Fibroblast of peridontal ligament (primary cell): Measurements from ENCODE around the gene APMAP.
"Not testable (repeated sequence)": the region's sequence is repeated elsewhere in the genome, so short reads cannot be mapped to it uniquely, and the experiment has no call there.

ENCODE experiments used
- DNase-seq: peaks from one replicate; pipeline ENCODE4 v3.0.0-alpha.2; 2010; ENCODE audit errors: extremely low read depth

APMAP gene

GRCh38 chr20:24952376-24953208, 40.0 kb downstream of the APMAP start:
- no peak for DNase-seq

- DNase-seq = no peak
These were observed 40.9 kb downstream of the APMAP start for GRCh38 chr20:24951536-24952083.

GRCh38 chr20:24950836-24951525, 41.6 kb downstream of the APMAP start:
- no peak for DNase-seq

GRCh38 chr20:24950128-24950835, 42.3 kb downstream of the APMAP start:
- no peak for DNase-seq

- DNase-seq = no peak
These were observed 42.8 kb downstream of the APMAP start for GRCh38 chr20:24949756-24950127.

- DNase-seq = no peak
These were observed 43.4 kb downstream of the APMAP start, which contains the start of gene CST7 for GRCh38 chr20:24948939-24949679. TSS of gene CST7 (plus strand) at chr20:24949269. CDS start at chr20:24949506, 237 bp downstream.

- not testable (repeated sequence) for DNase-seq
These were observed 44.1 kb downstream of the APMAP start for GRCh38 chr20:24948396-24948938.

GRCh38 chr20:24946376-24946775, 46.2 kb downstream of the APMAP start:
- DNase-seq = not testable (repeated sequence)

GRCh38 chr20:24943731-24944130, 48.8 kb downstream of the APMAP start:
- DNase-seq = no peak

GRCh38 chr20:24943196-24943595, 49.4 kb downstream of the APMAP start:
- DNase-seq = no peak

- no peak for DNase-seq
These were observed 49.9 kb downstream of the APMAP start for GRCh38 chr20:24942679-24943078.

GRCh38 chr20:24939036-24939435, 53.5 kb downstream of the APMAP start:
- DNase-seq = no peak

- no peak for DNase-seq
These were observed 54.1 kb downstream of the APMAP start for GRCh38 chr20:24938498-24938897.

GRCh38 chr20:24937579-24937978, 55.0 kb downstream of the APMAP start:
- no peak for DNase-seq

- DNase-seq = no peak
These were observed 55.8 kb downstream of the APMAP start for GRCh38 chr20:24936526-24937407.

- DNase-seq = no peak
These were observed 56.6 kb downstream of the APMAP start for GRCh38 chr20:24935766-24936525.

GRCh38 chr20:24935140-24935539, 57.4 kb downstream of the APMAP start:
- DNase-seq = no peak

- no peak for DNase-seq
These were observed 57.8 kb downstream of the APMAP start for GRCh38 chr20:24934716-24935115.

- DNase-seq = no peak
These were observed 58.4 kb downstream of the APMAP start for GRCh38 chr20:24934101-24934661.
